Activated effector memory CD4-positive, alpha-beta T cell treated with anti-CD3 and anti-CD28 coated beads, Interleukin-2, amount 50 U/mL, for 16 hours (primary cell): ENCODE measurements around the gene PDCD4.

Experiments
- DNase-seq: peaks from one replicate; pipeline ENCODE4 v3.0.0-alpha.2; 2020

Gene PDCD4

GRCh38 chr10:110871298-110872084 lies at the start of gene PDCD4:
TSS of gene PDCD4 (plus strand) at chr10:110871928. CDS start at chr10:110876028, 4,100 bp downstream.
- DNase-seq, result peak; percentile 98

- DNase-seq, result no peak
Measured at GRCh38 chr10:110822035-110822711, 49.6 kb upstream of the PDCD4 start.

- DNase-seq, result no peak
Measured at GRCh38 chr10:110822712-110823311, 48.9 kb upstream of the PDCD4 start.

- DNase-seq, result no peak
Measured at GRCh38 chr10:110824152-110824441, 47.6 kb upstream of the PDCD4 start.

- no peak for DNase-seq
Measured at GRCh38 chr10:110824660-110825059, 47.1 kb upstream of the PDCD4 start.

GRCh38 chr10:110825508-110825907 lies 46.2 kb upstream of the PDCD4 start:
- no peak for DNase-seq

GRCh38 chr10:110827410-110827809 lies 44.3 kb upstream of the PDCD4 start:
- no peak for DNase-seq

GRCh38 chr10:110827875-110828274 lies 43.9 kb upstream of the PDCD4 start:
- no peak for DNase-seq

GRCh38 chr10:110828525-110828924 lies 43.2 kb upstream of the PDCD4 start:
- no peak for DNase-seq

GRCh38 chr10:110829721-110830410 lies 41.9 kb upstream of the PDCD4 start:
- DNase-seq, result no peak

GRCh38 chr10:110833234-110833940 lies 38.3 kb upstream of the PDCD4 start:
- no peak for DNase-seq

GRCh38 chr10:110833941-110834628 lies 37.6 kb upstream of the PDCD4 start:
- no peak for DNase-seq

GRCh38 chr10:110834629-110835301 lies 37.0 kb upstream of the PDCD4 start:
- no peak for DNase-seq

GRCh38 chr10:110835841-110836240 lies 35.9 kb upstream of the PDCD4 start:
- no peak for DNase-seq

GRCh38 chr10:110836706-110837105 lies 35.0 kb upstream of the PDCD4 start:
- no peak for DNase-seq

GRCh38 chr10:110837418-110838171 lies 34.1 kb upstream of the PDCD4 start:
- DNase-seq, result no peak

- no peak for DNase-seq
Measured at GRCh38 chr10:110840225-110840922, 31.4 kb upstream of the PDCD4 start.

GRCh38 chr10:110840923-110841428 lies 30.8 kb upstream of the PDCD4 start:
- DNase-seq, result no peak

GRCh38 chr10:110841767-110842267 lies 29.9 kb upstream of the PDCD4 start:
- DNase-seq, result no peak
